ENCODE measurements around the gene DLL4. TPM values are rescaled to one million over a fixed set of nuclear protein-coding genes. Genes with fewer than 3 reads are reported as not detected.
"Not testable (repeated sequence)": the region's sequence is repeated elsewhere in the genome, so short reads cannot be mapped to it uniquely, and the experiment has no call there.

DLL4 gene
- total RNA-seq, 2 donors from 2014 or later: 0.12 to 0.19 TPM

GRCh38 chr15:40957041-40957555 is 28.0 kb downstream of the DLL4 start:
- Mint-ChIP-seq H3K4me1 (ENCODE audit: low read depth) (peaks cover 41% of the 10 kb centered on the region), H3K36me3 (ENCODE audit: insufficient read depth in 2 of 2) (peaks cover 18 to 25% of the 10 kb centered on the region in 2 donors), H3K4me3 (no peak overlapping the region), H3K27me3 (ENCODE audit: low read depth) (no peaks in the 10 kb centered on the region), H3K27ac (peak overlapping the region; percentile 55), H3K9me3 (no peaks in the 10 kb centered on the region)
- ATAC-seq (replicated peaks in 1 of 2): no peak
- no peak for DNase-seq

DNA sequence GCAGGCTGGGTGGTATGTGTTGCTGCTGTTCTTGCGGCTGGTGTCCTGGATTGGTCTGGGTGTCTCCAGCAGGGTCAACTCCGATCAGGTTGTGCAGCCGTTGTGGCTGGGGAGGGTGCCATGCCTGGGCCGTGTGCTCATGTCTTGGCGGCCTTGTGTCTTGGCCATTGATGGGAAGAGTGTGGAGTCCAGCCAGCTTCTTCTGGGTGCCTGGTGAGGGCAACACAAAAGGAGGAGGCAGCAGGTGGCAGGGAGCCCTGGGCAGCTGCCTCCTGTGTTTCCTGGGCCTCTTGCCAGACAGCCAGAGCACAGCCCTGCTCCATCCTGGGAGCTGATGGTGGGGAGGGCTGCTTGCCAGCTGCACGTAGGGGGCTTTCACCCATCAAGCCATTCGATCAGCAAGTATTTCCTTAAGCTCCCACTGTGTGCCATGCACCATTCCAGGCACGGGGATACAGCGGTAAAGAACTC is 28.5 kb downstream of the DLL4 start:
- H3K4me3 Mint-ChIP-seq: peak overlapping the region in 1 of 2 donors; percentile 10
- peak overlapping the region; percentile 92 for H3K27ac Mint-ChIP-seq
- peaks cover 18 to 23% of the 10 kb centered on the region in 2 donors for H3K36me3 Mint-ChIP-seq (ENCODE audit: insufficient read depth in 2 of 2)
- DNase-seq (no peak), ATAC-seq (replicated peaks in 1 of 2) (no peak)
- H3K27me3 Mint-ChIP-seq (ENCODE audit: low read depth): no peaks in the 10 kb centered on the region
- H3K9me3 Mint-ChIP-seq: no peaks in the 10 kb centered on the region
- peaks cover 36% of the 10 kb centered on the region for H3K4me1 Mint-ChIP-seq (ENCODE audit: low read depth)

GRCh38 chr15:40958146-40958545 is 29.0 kb downstream of the DLL4 start:
- ATAC-seq (replicated peaks in 1 of 2): peak; percentile 0 to 6
- Mint-ChIP-seq H3K9me3 (no peaks in the 10 kb centered on the region), H3K27me3 (ENCODE audit: low read depth) (no peaks in the 10 kb centered on the region), H3K4me1 (ENCODE audit: low read depth) (peaks cover 34% of the 10 kb centered on the region), H3K36me3 (ENCODE audit: insufficient read depth in 2 of 2) (peaks cover 15 to 22% of the 10 kb centered on the region in 2 donors), H3K4me3 (peak overlapping the region in 1 of 2 donors; percentile 0), H3K27ac (peak overlapping the region; percentile 92)
- DNase-seq: no peak

DNA sequence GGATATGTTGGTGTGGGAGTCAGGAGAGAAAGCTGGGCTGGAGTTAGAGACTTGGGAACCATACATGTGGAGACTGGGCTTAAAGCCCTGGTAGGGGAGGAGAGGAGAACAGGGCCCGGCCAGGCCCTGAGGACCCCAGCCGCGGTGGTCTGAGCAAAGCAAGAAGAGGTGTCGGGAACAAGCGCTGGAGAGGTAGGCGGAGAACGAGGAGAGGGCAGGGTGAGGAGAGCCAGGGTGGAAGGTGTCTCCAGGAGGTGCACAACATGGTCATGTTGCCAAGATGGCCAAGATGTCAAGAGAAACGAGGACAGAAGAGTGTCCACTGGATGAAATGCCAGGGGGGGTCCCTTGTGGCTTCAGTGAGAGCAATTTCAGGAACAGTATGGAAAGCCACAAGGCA is 29.6 kb downstream of the DLL4 start:
- Mint-ChIP-seq H3K36me3 (ENCODE audit: insufficient read depth in 2 of 2) (peaks cover 13 to 20% of the 10 kb centered on the region in 2 donors), H3K9me3 (no peaks in the 10 kb centered on the region), H3K27ac (peak overlapping the region; percentile 92), H3K27me3 (ENCODE audit: low read depth) (no peaks in the 10 kb centered on the region), H3K4me3 (no peak overlapping the region), H3K4me1 (ENCODE audit: low read depth) (peaks cover 34% of the 10 kb centered on the region)
- peak; percentile 6 to 8 for ATAC-seq (replicated peaks in 1 of 2)
- DNase-seq: no peak

DNA sequence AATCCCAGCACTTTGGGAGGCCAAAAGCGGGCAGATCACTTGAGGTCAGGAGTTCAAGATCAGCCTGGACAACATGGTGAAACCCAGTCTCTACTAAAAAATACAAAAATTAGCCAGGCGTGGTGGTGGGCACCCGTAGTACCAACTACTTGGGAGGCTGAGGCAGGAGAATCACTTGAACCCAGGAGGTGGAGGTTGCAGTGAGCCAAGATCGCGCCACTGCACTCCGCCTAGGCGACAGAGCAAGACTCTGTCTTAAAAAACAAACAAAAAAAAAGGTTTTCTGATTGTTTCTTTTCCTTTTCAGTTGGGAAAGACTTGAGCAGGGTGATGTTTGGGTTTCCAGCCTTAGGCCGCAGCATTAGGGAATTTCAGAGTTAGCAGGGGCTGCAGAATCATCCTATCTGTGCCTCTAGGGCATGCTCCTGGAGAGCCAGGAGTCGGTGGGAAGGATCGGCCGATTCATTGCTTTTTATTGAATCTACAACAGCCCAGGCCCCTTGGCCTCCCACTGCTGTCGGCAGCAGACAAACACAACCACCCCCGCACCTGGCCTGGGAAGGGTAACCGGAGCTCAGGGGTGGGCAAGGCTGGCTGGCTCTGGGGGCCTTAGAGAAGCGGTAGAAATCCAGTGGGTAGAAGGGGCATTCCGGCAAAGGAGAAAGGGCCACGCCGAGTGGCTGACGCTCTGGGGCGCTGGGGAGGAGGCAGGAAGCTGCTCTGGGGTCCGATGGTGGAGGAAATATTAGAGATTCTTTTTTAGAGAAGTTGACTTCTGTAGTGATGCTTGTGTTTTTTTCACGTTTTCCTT is 30.4 kb downstream of the DLL4 start:
- no peaks in the 10 kb centered on the region for H3K9me3 Mint-ChIP-seq
- peak overlapping the region; percentile 92 for H3K27ac Mint-ChIP-seq

GRCh38 chr15:40960151-40960885 is 31.2 kb downstream of the DLL4 start:
- Mint-ChIP-seq H3K9me3 (no peaks in the 10 kb centered on the region), H3K4me1 (ENCODE audit: low read depth) (peaks cover 21% of the 10 kb centered on the region), H3K27ac (peak overlapping the region; percentile 92), H3K36me3 (ENCODE audit: insufficient read depth in 2 of 2) (peaks cover 5 to 7% of the 10 kb centered on the region in 2 donors), H3K27me3 (ENCODE audit: low read depth) (no peaks in the 10 kb centered on the region), H3K4me3 (peak overlapping the region in 1 of 2 donors; percentile 24)
- DNase-seq: no peak
- ATAC-seq (replicated peaks in 1 of 2): peak in 1 of 2 donors; percentile 9

More for the DNA sequence above, 30.4 kb downstream of the DLL4 start:
- Mint-ChIP-seq H3K36me3 (ENCODE audit: insufficient read depth in 2 of 2) (peaks cover 5 to 12% of the 10 kb centered on the region in 2 donors), H3K27me3 (ENCODE audit: low read depth) (no peaks in the 10 kb centered on the region), H3K4me1 (ENCODE audit: low read depth) (peaks cover 27% of the 10 kb centered on the region), H3K4me3 (peak overlapping the region in 1 of 2 donors; percentile 24)
- ATAC-seq (replicated peaks in 1 of 2): peak in 1 of 2 donors; percentile 1
- no peak for DNase-seq

DNA sequence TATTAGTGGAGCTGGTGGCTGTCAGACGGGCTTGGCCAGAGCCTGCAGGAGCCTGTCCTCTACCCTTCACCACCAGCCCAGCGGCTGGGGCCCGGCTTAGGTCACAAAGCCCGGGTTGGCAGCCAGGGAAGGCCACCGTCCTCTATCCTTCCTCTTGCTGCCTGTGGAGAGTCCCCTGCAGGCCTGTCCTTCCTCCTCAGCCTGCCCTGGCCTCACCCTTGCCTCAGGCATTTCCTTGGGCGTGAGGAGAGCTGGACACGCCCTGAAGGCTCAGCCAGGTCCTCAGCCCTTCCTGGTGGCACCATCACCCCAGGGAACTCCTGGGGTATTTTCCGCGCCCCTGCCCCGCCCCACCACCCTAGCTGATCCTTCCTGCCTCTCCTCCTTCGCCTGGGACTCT is 31.8 kb downstream of the DLL4 start:
- no peaks in the 10 kb centered on the region for H3K9me3 Mint-ChIP-seq
- DNase-seq (no peak), ATAC-seq (replicated peaks in 1 of 2) (peak in 1 of 2 donors; percentile 9)
- peaks cover 3 to 5% of the 10 kb centered on the region in 2 donors for H3K36me3 Mint-ChIP-seq (ENCODE audit: insufficient read depth in 2 of 2)
- H3K4me3 Mint-ChIP-seq: no peak overlapping the region
- H3K27ac Mint-ChIP-seq: peak overlapping the region; percentile 75
- no peaks in the 10 kb centered on the region for H3K27me3 Mint-ChIP-seq (ENCODE audit: low read depth)
- H3K4me1 Mint-ChIP-seq (ENCODE audit: low read depth): peaks cover 17% of the 10 kb centered on the region

DNA sequence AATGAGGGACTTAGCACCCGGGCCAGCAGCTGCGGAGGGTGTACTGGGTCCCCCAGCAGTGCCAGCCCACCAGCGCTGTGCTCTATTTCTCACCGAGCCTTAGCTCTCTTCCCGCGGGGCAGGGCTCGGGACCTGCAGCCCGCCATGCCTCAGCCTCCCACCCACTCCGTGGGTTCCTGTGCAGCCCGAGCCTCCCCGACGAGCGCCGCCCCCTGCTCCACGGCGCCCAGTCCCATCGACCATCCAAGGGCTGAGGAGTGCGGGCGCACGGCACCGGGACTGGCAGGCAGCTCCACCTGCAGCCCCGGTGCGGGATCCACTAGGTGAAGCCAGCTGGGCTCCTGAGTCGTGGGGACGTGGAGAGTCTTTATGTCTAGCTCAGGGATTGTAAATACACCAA is 32.6 kb downstream of the DLL4 start:
- not testable (repeated sequence) for H3K4me1 Mint-ChIP-seq (ENCODE audit: low read depth); ATAC-seq (replicated peaks in 1 of 2); H3K27me3 Mint-ChIP-seq (ENCODE audit: low read depth); H3K4me3 Mint-ChIP-seq; DNase-seq; H3K36me3 Mint-ChIP-seq (ENCODE audit: insufficient read depth in 2 of 2); H3K9me3 Mint-ChIP-seq; H3K27ac Mint-ChIP-seq

- DNase-seq; H3K27ac Mint-ChIP-seq; H3K27me3 Mint-ChIP-seq (ENCODE audit: low read depth); H3K9me3 Mint-ChIP-seq; H3K4me3 Mint-ChIP-seq; H3K4me1 Mint-ChIP-seq (ENCODE audit: low read depth); ATAC-seq (replicated peaks in 1 of 2); H3K36me3 Mint-ChIP-seq (ENCODE audit: insufficient read depth in 2 of 2): not testable (repeated sequence)
These were observed 33.2 kb downstream of the DLL4 start for GRCh38 chr15:40962317-40962716.

DNA sequence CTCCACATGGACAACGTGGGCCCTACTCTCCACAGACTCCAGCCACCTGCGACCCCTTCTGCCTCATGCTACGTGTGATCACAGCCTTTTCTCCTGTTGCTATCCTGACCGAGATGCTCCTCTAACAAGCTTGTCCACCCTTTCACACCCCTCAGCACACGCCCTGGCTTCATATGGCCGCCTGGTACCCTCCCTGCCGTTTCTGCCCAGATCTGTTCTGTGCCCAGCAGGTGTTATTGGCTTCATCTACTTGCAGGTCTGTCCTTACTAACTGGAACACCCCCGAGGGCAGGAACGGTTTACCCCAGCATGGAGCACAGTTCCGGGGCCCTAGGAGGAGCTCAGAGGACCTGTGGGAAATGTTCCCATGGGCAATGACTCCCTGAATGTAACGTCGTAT is 34.1 kb downstream of the DLL4 start:
- DNase-seq (no peak), ATAC-seq (replicated peaks in 1 of 2) (no peak)
- H3K4me3 Mint-ChIP-seq: no peak overlapping the region
- H3K4me1 Mint-ChIP-seq (ENCODE audit: low read depth): peaks cover 7% of the 10 kb centered on the region
- H3K27ac Mint-ChIP-seq: no peak overlapping the region
- no peaks in the 10 kb centered on the region for H3K36me3 Mint-ChIP-seq (ENCODE audit: insufficient read depth in 2 of 2)
- H3K27me3 Mint-ChIP-seq (ENCODE audit: low read depth): no peaks in the 10 kb centered on the region
- H3K9me3 Mint-ChIP-seq: no peaks in the 10 kb centered on the region

GRCh38 chr15:40964006-40964405 is 34.9 kb downstream of the DLL4 start:
- Mint-ChIP-seq H3K27ac (no peak overlapping the region), H3K36me3 (ENCODE audit: insufficient read depth in 2 of 2) (no peaks in the 10 kb centered on the region), H3K4me3 (no peak overlapping the region), H3K9me3 (no peaks in the 10 kb centered on the region), H3K27me3 (ENCODE audit: low read depth) (no peaks in the 10 kb centered on the region), H3K4me1 (ENCODE audit: low read depth) (no peaks in the 10 kb centered on the region)
- ATAC-seq (replicated peaks in 1 of 2) (no peak), DNase-seq (no peak)

DNA sequence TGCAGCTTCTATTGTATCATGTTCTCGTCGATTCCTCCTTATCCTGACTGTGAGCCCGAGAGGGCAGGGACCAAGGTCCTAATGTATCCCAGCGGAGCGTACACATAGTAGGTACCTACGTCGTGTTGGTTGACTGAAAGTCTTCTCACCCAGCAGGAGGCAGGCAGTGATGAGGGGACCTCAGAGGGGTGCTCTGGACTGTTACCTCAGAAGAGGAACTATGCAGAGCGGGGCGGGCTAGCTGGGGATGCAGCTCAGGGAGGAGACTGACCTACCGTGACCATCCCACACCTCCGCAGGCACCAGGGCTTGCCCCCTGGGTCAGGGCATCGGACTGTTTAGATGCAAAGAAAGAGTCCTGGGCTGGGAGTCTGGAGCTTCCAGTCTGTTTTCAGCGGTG is 35.5 kb downstream of the DLL4 start:
- no peak for ATAC-seq (replicated peaks in 1 of 2)
- no peak for DNase-seq
- Mint-ChIP-seq H3K9me3 (no peaks in the 10 kb centered on the region), H3K36me3 (ENCODE audit: insufficient read depth in 2 of 2) (no peaks in the 10 kb centered on the region), H3K27me3 (ENCODE audit: low read depth) (no peaks in the 10 kb centered on the region), H3K27ac (no peak overlapping the region), H3K4me3 (no peak overlapping the region), H3K4me1 (ENCODE audit: low read depth) (no peaks in the 10 kb centered on the region)

Measured in activated T-cell treated with anti-CD3 and anti-CD28 coated beads, Interleukin-2, amount 50 U/mL, for 72 hours (primary cell).